BLaER1 (cell line): ENCODE measurements around the gene NTM.

Experiments
- H3K27ac ChIP-seq: shearing (Covaris generic); formaldehyde crosslinking; 2 replicates; pipeline ENCODE4 v1.8.1; 2022
- H3K27me3 ChIP-seq: shearing (Covaris generic); formaldehyde crosslinking; 2 replicates; pipeline ENCODE4 v1.8.1; 2022
- H3K36me3 ChIP-seq: shearing (Covaris generic); formaldehyde crosslinking; 2 replicates; pipeline ENCODE4 v1.8.1; 2022
- H3K4me1 ChIP-seq: shearing (Covaris generic); formaldehyde crosslinking; 2 replicates; pipeline ENCODE4 v1.8.1; 2022
- H3K4me2 ChIP-seq: shearing (Covaris generic); formaldehyde crosslinking; 2 replicates; pipeline ENCODE4 v1.8.1; 2022
- H3K4me3 ChIP-seq: shearing (Covaris generic); formaldehyde crosslinking; 2 replicates; pipeline ENCODE4 v1.8.1; 2022
- H3K9ac ChIP-seq: shearing (Covaris generic); formaldehyde crosslinking; 2 replicates; pipeline ENCODE4 v1.8.1; 2022
- H3K9me3 ChIP-seq: shearing (Covaris generic); formaldehyde crosslinking; 2 replicates; pipeline ENCODE4 v1.8.1; 2022
- H4K20me1 ChIP-seq: shearing (Covaris generic); formaldehyde crosslinking; 2 replicates; pipeline ENCODE4 v1.8.1; 2022
- Cebpa-rat ChIP-seq: shearing (Covaris generic); IDR thresholded peaks from 2 replicates; pipeline ENCODE4 v1.8.1; 2022

The NTM gene

DNA sequence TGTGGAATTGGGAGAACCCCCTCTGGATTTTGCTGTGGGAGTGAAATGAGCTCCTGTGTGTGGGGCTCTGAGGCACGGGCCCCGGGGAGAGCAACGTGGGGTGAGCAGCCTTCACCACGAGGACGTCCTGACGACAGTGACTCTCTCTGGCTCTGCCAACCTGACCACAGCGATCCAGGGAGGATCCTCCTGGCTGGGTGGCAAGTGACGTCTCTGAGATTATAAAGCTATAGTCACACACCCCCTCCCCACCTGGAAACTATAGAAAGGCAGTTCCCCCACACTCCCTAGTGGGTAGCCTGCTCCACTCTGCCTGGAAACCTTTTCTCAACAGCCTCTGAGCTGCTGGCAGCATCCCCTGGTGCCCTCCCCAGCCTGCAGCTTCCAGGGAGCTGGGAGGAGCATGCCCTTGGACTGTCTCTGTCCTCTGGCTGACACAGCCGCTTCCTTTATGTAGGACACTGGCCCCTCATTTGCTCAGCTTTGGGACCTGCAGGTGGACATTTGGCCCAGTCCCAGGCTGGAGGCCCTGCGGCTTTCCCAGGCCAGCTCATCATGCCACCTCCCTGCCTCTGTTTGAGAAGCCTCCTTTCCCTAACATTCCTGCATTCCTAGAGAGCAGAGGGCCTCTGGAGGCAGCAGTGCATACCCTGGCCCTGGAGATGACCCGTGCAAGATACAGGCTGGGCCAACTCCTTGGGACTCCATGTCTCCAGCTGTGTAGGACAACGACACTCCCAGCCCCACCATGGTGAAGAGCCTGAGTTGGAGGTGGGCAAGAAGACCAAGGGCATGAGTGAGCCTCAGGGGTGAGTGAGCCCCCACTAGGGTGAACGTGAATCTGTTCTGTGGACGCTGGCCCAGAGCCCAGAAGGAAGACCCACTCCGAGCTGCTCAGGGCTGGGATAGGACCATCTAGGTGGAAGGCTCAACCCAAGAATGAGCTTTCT, 314.0 kb downstream of the NTM start:
- H3K27ac ChIP-seq: no peak overlapping the region
- H3K4me3 ChIP-seq: no peak overlapping the region
- H3K36me3 ChIP-seq: no peaks in the 10 kb centered on the region
- H3K27me3 ChIP-seq: peaks cover 40% of the 10 kb centered on the region
- H3K4me1 ChIP-seq: no peaks in the 10 kb centered on the region
- TF ChIP-seq Cebpa-rat: no peak
- H4K20me1 ChIP-seq: peaks cover 29% of the 10 kb centered on the region; the same call in 1 of the 2 replicates
- H3K9ac ChIP-seq: no peak overlapping the region
- no peak overlapping the region for H3K4me2 ChIP-seq
- H3K9me3 ChIP-seq: no peaks in the 10 kb centered on the region

DNA sequence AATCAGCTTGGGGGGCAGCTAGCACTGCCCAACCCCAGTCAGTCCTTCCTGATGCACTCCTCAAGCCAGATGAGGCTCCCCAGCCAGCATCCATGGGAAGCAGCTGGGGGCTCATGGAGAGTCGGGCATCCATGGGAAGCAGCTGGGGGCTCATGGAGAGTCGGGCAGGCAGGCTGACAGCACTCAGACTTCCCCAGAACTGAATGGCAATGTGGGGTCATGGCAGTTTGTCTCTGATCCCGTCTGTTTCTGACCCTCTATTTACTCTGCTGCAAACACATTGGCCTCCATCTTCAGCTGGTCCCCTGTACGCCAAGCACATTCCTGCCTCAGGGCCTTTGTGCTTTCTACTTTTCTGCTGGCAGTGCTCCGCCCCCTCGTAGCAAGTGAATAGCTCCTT, 314.8 kb downstream of the NTM start:
- Histone ChIP-seq H4K20me1 (peaks cover 30% of the 10 kb centered on the region; the same call in 1 of the 2 replicates), H3K4me1 (peaks cover 4% of the 10 kb centered on the region), H3K9ac (no peak overlapping the region), H3K4me2 (no peak overlapping the region), H3K9me3 (no peaks in the 10 kb centered on the region), H3K27me3 (peaks cover 48% of the 10 kb centered on the region), H3K4me3 (no peak overlapping the region), H3K27ac (no peak overlapping the region), H3K36me3 (no peaks in the 10 kb centered on the region)
- no peak for TF ChIP-seq Cebpa-rat

DNA sequence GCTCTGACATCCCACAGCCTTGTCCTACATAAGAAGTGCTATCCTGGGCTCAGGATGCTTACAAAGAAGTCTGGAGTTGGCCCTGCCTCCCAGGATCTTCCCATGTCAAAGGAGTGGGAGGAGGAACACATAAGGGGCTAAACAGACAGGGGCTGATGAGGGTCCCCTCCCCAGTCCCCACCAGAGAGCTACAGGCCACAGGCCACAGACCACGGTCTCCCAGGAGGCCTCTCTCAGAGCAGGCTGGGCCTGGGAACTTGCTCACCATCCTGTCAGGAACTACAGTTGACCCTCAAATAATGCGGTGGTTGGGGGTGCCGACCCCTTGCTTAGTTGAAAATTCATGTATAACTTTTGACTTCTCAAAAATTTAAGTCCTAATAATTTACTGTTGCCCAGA, 315.5 kb downstream of the NTM start:
- H3K36me3 ChIP-seq: no peaks in the 10 kb centered on the region
- peaks cover 52% of the 10 kb centered on the region for H3K27me3 ChIP-seq
- no peaks in the 10 kb centered on the region for H3K9me3 ChIP-seq
- H3K4me2 ChIP-seq: no peak overlapping the region
- no peak overlapping the region for H3K4me3 ChIP-seq
- no peak for TF ChIP-seq Cebpa-rat
- H3K27ac ChIP-seq: no peak overlapping the region
- peaks cover 11% of the 10 kb centered on the region for H3K4me1 ChIP-seq
- H4K20me1 ChIP-seq: peaks cover 36% of the 10 kb centered on the region; the same call in 1 of the 2 replicates
- H3K9ac ChIP-seq: no peak overlapping the region

DNA sequence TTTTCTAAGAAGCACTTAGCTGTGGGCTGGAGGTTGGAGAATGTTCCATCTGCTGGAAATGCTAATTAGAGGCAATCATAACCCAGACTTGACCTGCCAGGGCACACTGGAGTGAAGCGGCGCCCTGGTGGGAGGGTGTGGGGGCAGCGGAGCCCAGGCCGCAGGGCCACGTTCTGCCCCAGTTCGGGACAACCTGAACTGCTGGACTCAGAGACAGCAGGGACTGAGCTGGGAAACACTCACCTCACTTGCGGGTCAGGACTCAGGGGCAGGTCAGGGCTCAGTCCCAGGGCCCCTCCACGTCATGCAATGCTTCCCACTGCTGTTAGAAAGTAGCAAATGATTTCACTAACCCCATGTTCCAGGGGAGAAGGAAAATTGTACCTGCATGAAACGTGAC, 316.4 kb downstream of the NTM start:
- no peak overlapping the region for H3K27ac ChIP-seq
- peaks cover 14% of the 10 kb centered on the region for H3K4me1 ChIP-seq
- no peak for TF ChIP-seq Cebpa-rat
- H3K27me3 ChIP-seq: peaks cover 61% of the 10 kb centered on the region
- H4K20me1 ChIP-seq: peaks cover 44% of the 10 kb centered on the region; the same call in 1 of the 2 replicates
- H3K36me3 ChIP-seq: no peaks in the 10 kb centered on the region
- H3K4me2 ChIP-seq: no peak overlapping the region
- H3K9ac ChIP-seq: no peak overlapping the region
- H3K9me3 ChIP-seq: no peaks in the 10 kb centered on the region
- H3K4me3 ChIP-seq: no peak overlapping the region

DNA sequence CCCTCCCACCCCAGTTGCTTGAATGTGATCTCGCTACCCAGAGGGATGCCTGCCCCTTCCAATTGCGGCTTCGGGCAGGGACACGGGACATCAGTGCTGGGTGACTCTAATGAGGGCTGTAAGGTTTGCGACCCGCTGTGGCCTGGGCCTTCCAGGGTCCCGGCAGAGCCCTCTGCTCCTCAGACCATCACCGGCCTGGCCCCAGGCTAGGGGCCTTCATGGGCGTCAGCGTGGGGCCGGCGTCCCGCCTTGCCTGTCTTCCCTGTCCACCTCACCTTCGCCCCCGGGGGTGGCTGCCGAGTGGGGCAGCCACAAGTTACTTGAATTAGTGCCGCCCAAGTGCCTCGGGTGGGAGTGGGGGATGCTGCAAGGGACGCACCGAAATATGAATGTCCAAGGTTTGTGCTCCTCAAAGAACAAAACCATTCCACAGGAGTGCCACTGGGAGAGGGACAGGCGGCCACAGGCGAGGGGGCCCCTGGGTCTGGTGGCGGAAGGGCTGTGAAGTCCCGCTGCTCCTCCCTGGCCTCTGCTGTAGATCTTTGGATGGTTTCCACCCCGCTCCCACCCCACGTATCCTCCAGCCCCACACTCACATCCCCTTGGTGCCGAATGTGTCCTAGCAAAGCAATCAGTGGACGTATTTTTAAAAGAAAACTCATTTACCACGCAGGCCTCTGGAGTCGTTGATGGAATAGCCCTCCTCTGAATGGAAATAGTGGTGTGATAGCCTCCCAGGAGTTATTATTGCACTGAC, 317.1 kb downstream of the NTM start:
- Histone ChIP-seq H3K4me3 (no peak overlapping the region), H3K4me2 (0 out of 2 replicates have a peak overlapping the region, but pooled peaks have one; percentile 23), H3K27me3 (peaks cover 63% of the 10 kb centered on the region), H3K9ac (no peak overlapping the region), H3K27ac (no peak overlapping the region), H3K9me3 (no peaks in the 10 kb centered on the region), H3K36me3 (no peaks in the 10 kb centered on the region), H4K20me1 (peaks cover 51% of the 10 kb centered on the region; the same call in 1 of the 2 replicates), H3K4me1 (peaks cover 14% of the 10 kb centered on the region)
- TF ChIP-seq Cebpa-rat: no peak

DNA sequence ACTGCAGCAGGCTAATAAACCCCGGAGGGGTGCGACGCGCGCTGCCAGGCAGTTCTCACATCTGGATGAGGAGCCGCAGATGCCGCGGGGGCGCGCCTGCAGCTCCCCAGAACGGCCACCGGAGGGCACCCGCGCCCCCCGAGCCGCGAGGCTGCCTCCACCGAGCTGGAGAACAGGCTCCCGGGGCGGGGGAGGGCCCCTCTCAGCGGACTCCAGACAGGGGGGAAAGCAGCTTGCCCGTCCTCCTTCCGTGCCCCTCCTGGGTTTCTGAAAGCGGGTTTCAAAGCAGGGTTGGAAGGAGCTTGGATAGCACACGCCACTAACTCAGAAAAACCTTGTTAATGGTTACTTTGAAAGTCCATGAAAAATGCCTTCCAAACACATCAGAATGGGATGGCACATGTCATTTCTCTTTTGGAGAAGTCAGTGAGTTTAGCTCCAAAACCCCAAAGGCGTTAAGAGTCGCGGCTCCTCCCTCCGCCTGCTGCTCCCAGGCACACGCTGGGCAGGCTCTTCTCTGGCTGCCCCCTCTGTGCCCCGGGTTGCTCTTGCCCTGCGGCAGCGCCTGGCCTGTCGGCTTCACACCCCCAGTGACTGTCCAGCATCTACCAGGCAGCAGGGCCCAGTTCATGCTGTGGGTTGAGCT, 317.8 kb downstream of the NTM start:
- Histone ChIP-seq H3K4me2 (peak overlapping the region; percentile 23; the same call in 1 of the 2 replicates), H3K9me3 (no peaks in the 10 kb centered on the region), H3K27ac (no peak overlapping the region), H3K27me3 (peaks cover 68% of the 10 kb centered on the region), H3K4me3 (no peak overlapping the region), H4K20me1 (peaks cover 52% of the 10 kb centered on the region; the same call in 1 of the 2 replicates), H3K9ac (no peak overlapping the region), H3K36me3 (no peaks in the 10 kb centered on the region), H3K4me1 (peaks cover 14% of the 10 kb centered on the region)
- no peak for TF ChIP-seq Cebpa-rat

- no peak for TF ChIP-seq Cebpa-rat
- no peaks in the 10 kb centered on the region for H3K9me3 ChIP-seq
- no peak overlapping the region for H3K27ac ChIP-seq
- H3K4me3 ChIP-seq: no peak overlapping the region
- peaks cover 73% of the 10 kb centered on the region for H3K27me3 ChIP-seq
- peaks cover 49% of the 10 kb centered on the region; the same call in 1 of the 2 replicates for H4K20me1 ChIP-seq
- no peak overlapping the region for H3K9ac ChIP-seq
- H3K4me2 ChIP-seq: no peak overlapping the region
- H3K36me3 ChIP-seq: no peaks in the 10 kb centered on the region
- H3K4me1 ChIP-seq: peaks cover 14% of the 10 kb centered on the region
These were observed 318.9 kb downstream of the NTM start for GRCh38 chr11:131689049-131689925.

DNA sequence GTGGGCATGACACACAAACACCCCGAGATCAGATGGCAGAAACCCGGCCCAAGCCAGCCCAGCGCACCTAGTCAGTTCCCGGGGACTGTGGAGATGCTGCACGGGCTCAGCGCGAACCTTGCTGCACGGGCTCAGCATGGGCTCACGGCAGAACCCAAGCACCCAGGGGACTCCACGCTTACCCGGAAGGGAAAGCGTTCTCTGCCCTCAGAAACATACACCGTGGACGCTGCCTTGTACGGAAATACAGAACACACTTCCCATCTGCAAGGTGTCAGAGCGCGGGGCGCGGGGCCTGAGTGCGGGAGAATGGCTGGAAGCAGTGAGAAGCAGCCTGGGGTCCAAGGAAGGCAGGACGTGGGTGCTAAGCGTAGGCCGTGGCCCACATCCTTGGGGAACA, 319.9 kb downstream of the NTM start:
- no peak overlapping the region for H3K9ac ChIP-seq
- peak overlapping the region; percentile 81 for H3K4me2 ChIP-seq
- H3K4me3 ChIP-seq: peak overlapping the region; percentile 28; the same call in 1 of the 2 replicates
- peaks cover 46% of the 10 kb centered on the region; the same call in 1 of the 2 replicates for H4K20me1 ChIP-seq
- H3K36me3 ChIP-seq: no peaks in the 10 kb centered on the region
- H3K9me3 ChIP-seq: no peaks in the 10 kb centered on the region
- H3K4me1 ChIP-seq: peaks cover 14% of the 10 kb centered on the region
- H3K27me3 ChIP-seq: peaks cover 72% of the 10 kb centered on the region
- H3K27ac ChIP-seq: no peak overlapping the region
- TF ChIP-seq Cebpa-rat: no peak
